Limb (tissue), 2 donors: Measurements from ENCODE around the gene SLC6A4.

ENCODE experiments used
- DNase-seq, 2 donors: peaks; one replicate each; pipeline ENCODE4 v3.0.0-alpha.2; 2016; ENCODE audit errors: extremely low spot score in 2 of 2

The SLC6A4 gene

GRCh38 chr17:30235386-30236296 is at the start of gene SLC6A4:
Gene SLC6A4, minus strand, starts transcription at chr17:30235697. Its CDS starts 13,739 bp downstream, at chr17:30221958.
- DNase-seq: peak in 1 of 2 donors; percentile 44

GRCh38 chr17:30279156-30279555 is 43.7 kb upstream of the SLC6A4 start:
- no peak for DNase-seq

- peak; percentile 26 to 42 for DNase-seq
Measured at GRCh38 chr17:30278032-30278431, 42.5 kb upstream of the SLC6A4 start.

GRCh38 chr17:30275911-30276310 is 40.4 kb upstream of the SLC6A4 start:
- DNase-seq: no peak

- DNase-seq: no peak
Measured at GRCh38 chr17:30274887-30275286, 39.4 kb upstream of the SLC6A4 start.

GRCh38 chr17:30273373-30273772 is 37.9 kb upstream of the SLC6A4 start:
- no peak for DNase-seq

- DNase-seq: no peak
Measured at GRCh38 chr17:30271102-30271501, 35.6 kb upstream of the SLC6A4 start.

- no peak for DNase-seq
Measured at GRCh38 chr17:30267625-30268024, 32.1 kb upstream of the SLC6A4 start.

- no peak for DNase-seq
Measured at GRCh38 chr17:30263552-30264333, 28.2 kb upstream of the SLC6A4 start.

- DNase-seq: no peak
Measured at GRCh38 chr17:30256756-30257506, 21.4 kb upstream of the SLC6A4 start.

GRCh38 chr17:30254150-30254549 is 18.7 kb upstream of the SLC6A4 start:
- no peak for DNase-seq

GRCh38 chr17:30253312-30253711 is 17.8 kb upstream of the SLC6A4 start:
- DNase-seq: no peak

GRCh38 chr17:30251931-30252330 is 16.4 kb upstream of the SLC6A4 start:
- no peak for DNase-seq

- no peak for DNase-seq
Measured at GRCh38 chr17:30249460-30249859, 14.0 kb upstream of the SLC6A4 start.

GRCh38 chr17:30248786-30249185 is 13.3 kb upstream of the SLC6A4 start:
- DNase-seq: no peak

- no peak for DNase-seq
Measured at GRCh38 chr17:30246460-30246859, 11.0 kb upstream of the SLC6A4 start.

- DNase-seq: no peak
Measured at GRCh38 chr17:30244853-30245385, 9.4 kb upstream of the SLC6A4 start.

- no peak for DNase-seq
Measured at GRCh38 chr17:30243568-30243967, 8.1 kb upstream of the SLC6A4 start.

GRCh38 chr17:30243002-30243401 is 7.5 kb upstream of the SLC6A4 start:
- no peak for DNase-seq

GRCh38 chr17:30241051-30241450 is 5.6 kb upstream of the SLC6A4 start:
- no peak for DNase-seq

- no peak for DNase-seq
Measured at GRCh38 chr17:30240177-30240576, 4.7 kb upstream of the SLC6A4 start.

GRCh38 chr17:30239089-30239462 is 3.6 kb upstream of the SLC6A4 start:
- DNase-seq: no peak
